Adrenal gland (tissue), 5 donors: ENCODE measurements around the gene KRTAP10-1.

Source experiments
- CTCF ChIP-seq, 6 experiments: fragments of 450-650 bp in 4 of 6; fragments of 200-600 bp in 2 of 6; sonication (generic) in 1 of 6; IDR thresholded peaks; 1 replicate in 5 of 6; 2 replicates in 1 of 6; pipeline versions ENCODE4 v1.5.1 to v1.8.0; 2016 to 2021; ENCODE audit warnings: antibody characterized with exemption in 6 of 6, mild to moderate bottlenecking in 2 of 6, moderate library complexity in 1 of 6
- POLR2A ChIP-seq, 2 donors: fragments of 450-650 bp; IDR thresholded peaks; one replicate each; pipeline ENCODE4 v1.6.1; 2017; ENCODE audit warnings: antibody characterized with exemption in 2 of 2, mild to moderate bottlenecking in 2 of 2, moderate library complexity in 1 of 2
- donor health status: DM: no; HTN: no; CAD: no.

- TF ChIP-seq CTCF (IDR thresholded peaks at IDR 0.05) (no peak), POLR2A (IDR thresholded peaks at IDR 0.05) (no peak)
Observed at GRCh38 chr21:44527156-44527982, 12.6 kb downstream of the KRTAP10-1 start.
